Measurements from ENCODE around the gene EXOC8. TPM values are rescaled to one million over a fixed set of nuclear protein-coding genes. Genes with fewer than 3 reads are reported as not detected.

Gene EXOC8
- 10 to 100 TPM; 19.3 to 23.6 (median 21.3) TPM for total RNA-seq
- polyA plus RNA-seq = 1 to 10 TPM; 4.7 to 6.9 (median 4.7) TPM
- long read RNA-seq, donor 1, full-length matches to known transcripts = 20 of 20 reads
- long read RNA-seq, donor 1, partial matches to known transcripts = 0 of 20 reads
- long read RNA-seq, donor 1, other reads (novel, unspliced or antisense) = 0 of 20 reads
- long read RNA-seq, donor 2, full-length matches to known transcripts = 11 of 11 reads
- long read RNA-seq, donor 2, partial matches to known transcripts = 0 of 11 reads
- long read RNA-seq, donor 2, other reads (novel, unspliced or antisense) = 0 of 11 reads

DNA sequence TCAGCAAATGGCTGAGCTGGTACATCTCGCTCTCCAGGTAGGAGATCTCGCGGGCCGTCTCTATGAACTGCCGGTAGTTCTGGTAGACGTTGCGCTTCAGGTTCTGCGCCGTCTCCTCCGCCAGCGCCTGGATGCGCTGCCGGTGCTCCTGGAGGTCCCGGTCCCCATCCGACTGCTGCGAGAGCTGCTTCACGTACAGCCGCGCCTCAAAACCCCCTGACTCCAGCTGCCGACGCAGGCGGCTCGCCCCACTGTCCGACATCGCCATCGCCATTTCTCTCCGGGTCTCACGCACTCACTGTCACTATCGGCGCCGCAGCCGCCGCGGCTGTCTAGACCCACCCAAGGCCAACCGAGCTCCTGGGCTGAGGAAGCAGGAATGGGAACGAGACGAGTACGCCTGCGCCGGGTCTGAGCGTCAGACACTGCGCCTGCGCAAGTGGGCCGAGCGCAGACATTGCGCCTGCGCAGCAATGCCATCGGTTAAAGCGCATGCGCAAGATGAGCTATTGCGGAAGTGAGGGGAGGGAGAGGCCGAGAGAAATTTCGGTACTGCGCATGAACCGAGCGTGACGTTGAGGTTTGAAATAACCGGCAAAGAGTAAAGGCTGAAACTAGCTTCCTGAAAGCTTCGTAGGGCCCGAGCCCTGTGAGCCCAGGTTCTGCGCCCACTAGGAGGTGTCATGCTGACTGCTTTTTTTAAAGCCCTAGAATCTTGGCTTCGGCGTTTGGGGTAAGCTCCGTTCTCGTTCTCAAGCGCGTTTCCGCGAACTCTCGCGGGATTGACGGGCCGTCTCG, at the start of gene EXOC8:
Gene EXOC8 (minus strand): TSS at position 381 of the 798 bp plus-strand sequence. CDS start 107 bp downstream, at position 274.
- H3K9me3 ChIP-seq = no peaks in the 10 kb centered on the region
- H3K27ac ChIP-seq = peak within 1 kb of the TSS; percentile 92 to 98 (median 97)
- WGBS, 5 donors = 0 to 1% (median 1%) methylated on average over 58 to 74 of the region's 74 CpGs
- TF ChIP-seq POLR2AphosphoS5 (IDR thresholded peaks at IDR 0.05) (peak; percentile 96 to 99 (median 98)), POLR2A (IDR thresholded peaks at IDR 0.05) (peak in 2 of 3 donors; percentile 18 to 62)
- TF ChIP-seq, protein P1, sequence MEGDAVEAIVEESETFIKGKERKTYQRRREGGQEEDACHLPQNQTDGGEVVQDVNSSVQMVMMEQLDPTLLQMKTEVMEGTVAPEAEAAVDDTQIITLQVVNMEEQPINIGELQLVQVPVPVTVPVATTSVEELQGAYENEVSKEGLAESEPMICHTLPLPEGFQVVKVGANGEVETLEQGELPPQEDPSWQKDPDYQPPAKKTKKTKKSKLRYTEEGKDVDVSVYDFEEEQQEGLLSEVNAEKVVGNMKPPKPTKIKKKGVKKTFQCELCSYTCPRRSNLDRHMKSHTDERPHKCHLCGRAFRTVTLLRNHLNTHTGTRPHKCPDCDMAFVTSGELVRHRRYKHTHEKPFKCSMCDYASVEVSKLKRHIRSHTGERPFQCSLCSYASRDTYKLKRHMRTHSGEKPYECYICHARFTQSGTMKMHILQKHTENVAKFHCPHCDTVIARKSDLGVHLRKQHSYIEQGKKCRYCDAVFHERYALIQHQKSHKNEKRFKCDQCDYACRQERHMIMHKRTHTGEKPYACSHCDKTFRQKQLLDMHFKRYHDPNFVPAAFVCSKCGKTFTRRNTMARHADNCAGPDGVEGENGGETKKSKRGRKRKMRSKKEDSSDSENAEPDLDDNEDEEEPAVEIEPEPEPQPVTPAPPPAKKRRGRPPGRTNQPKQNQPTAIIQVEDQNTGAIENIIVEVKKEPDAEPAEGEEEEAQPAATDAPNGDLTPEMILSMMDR (IDR thresholded peaks at IDR 0.05 in 8 of 11, conservative IDR thresholded peaks at IDR 0.05 in 3 of 11) = peak in 4 of 11 experiments; percentile 22 to 51 (median 36)
- no peaks in the 10 kb centered on the region for H3K27me3 ChIP-seq (replicated peaks in 1 of 7)
- intact Hi-C loops (cut with DNase I; ENCODE audit: low total_unique reads) = loop anchor here (10.0 kb wide), 1 partner anchor 93 kb away; the partner anchor contains the start of gene GNPAT
- H3K4me3 ChIP-seq = peak within 1 kb of the TSS; percentile 84 to 95 (median 92)
- peak; percentile 98 for DNase-seq
- peaks cover 0 to 47% (median 6%) of the 10 kb centered on the region in 6 donors for H3K36me3 ChIP-seq
- H3K4me1 ChIP-seq = peaks cover 51 to 82% (median 65%) of the 10 kb centered on the region in 6 donors

GRCh38 chr1:231386466-231386865, 48.8 kb upstream of the EXOC8 start:
- Histone ChIP-seq H3K27me3 (replicated peaks in 1 of 7) (no peaks in the 10 kb centered on the region), H3K27ac (no peak overlapping the region), H3K4me1 (peaks cover 7 to 92% (median 34%) of the 10 kb centered on the region in 6 donors), H3K36me3 (no peaks in the 10 kb centered on the region), H3K4me3 (no peak overlapping the region), H3K9me3 (no peaks in the 10 kb centered on the region)
- DNase-seq = no peak
- intact Hi-C loops (cut with DNase I; ENCODE audit: low total_unique reads) = no loop called here
- TF ChIP-seq POLR2AphosphoS5 (IDR thresholded peaks at IDR 0.05) (no peak), POLR2A (IDR thresholded peaks at IDR 0.05) (no peak)
- TF ChIP-seq, protein P1 (IDR thresholded peaks at IDR 0.05 in 8 of 11, conservative IDR thresholded peaks at IDR 0.05 in 3 of 11) = no peak

- intact Hi-C loops (cut with DNase I; ENCODE audit: low total_unique reads) = no loop called here
- Histone ChIP-seq H3K27me3 (replicated peaks in 1 of 7) (no peaks in the 10 kb centered on the region), H3K4me1 (peaks cover 7 to 91% (median 32%) of the 10 kb centered on the region in 6 donors), H3K36me3 (no peaks in the 10 kb centered on the region), H3K4me3 (no peak overlapping the region), H3K27ac (no peak overlapping the region), H3K9me3 (no peaks in the 10 kb centered on the region)
- TF ChIP-seq, protein P1 (IDR thresholded peaks at IDR 0.05 in 8 of 11, conservative IDR thresholded peaks at IDR 0.05 in 3 of 11) = no peak
- no peak for TF ChIP-seq POLR2AphosphoS5 (IDR thresholded peaks at IDR 0.05)
- no peak for TF ChIP-seq POLR2A (IDR thresholded peaks at IDR 0.05)
- no peak for DNase-seq
- WGBS, 5 donors = 81 to 93% (median 89%) methylated on average over 2 of the region's 2 CpGs
Observed at GRCh38 chr1:231385416-231385748, 47.7 kb upstream of the EXOC8 start.

Data from spleen (tissue), 13 donors.